ENCODE measurements around the gene GPR42.

GRCh38 chr19:35369522-35369921 lies 1.3 kb upstream of the GPR42 start:
- TF ChIP-seq CTCF (IDR thresholded peaks at IDR 0.05; ENCODE audit: low read depth, low read length) (no peak), POLR2A (IDR thresholded peaks at IDR 0.05; ENCODE audit: extremely low read depth, insufficient read length) (no peak), MAX (IDR thresholded peaks at IDR 0.05; ENCODE audit: low read depth, low read length) (no peak), MYC (IDR thresholded peaks at IDR 0.05; ENCODE audit: low read depth, low read length) (no peak)
